Dermis blood vessel endothelial cell (primary cell): ENCODE data around the gene TFAP2B. TPM values are rescaled to one million over a fixed set of nuclear protein-coding genes. Genes with fewer than 3 reads are reported as not detected.
A peak's percentile ranks its signal among the peaks of the same experiment; 100 is the strongest.

ENCODE experiments used
- DNase-seq: peaks from one replicate; pipeline ENCODE4 v3.0.0; 2010
- total RNA-seq: library from RNA; depleted of rRNA; stranded (reverse); fragments of >200 nt; gene quantifications from 2 replicates; pipeline ENCODE4 v1.2.3, GENCODE V29; 2014

TFAP2B gene
- total RNA-seq, 1 donor from 2014 or later, result under 0.01 TPM

DNA sequence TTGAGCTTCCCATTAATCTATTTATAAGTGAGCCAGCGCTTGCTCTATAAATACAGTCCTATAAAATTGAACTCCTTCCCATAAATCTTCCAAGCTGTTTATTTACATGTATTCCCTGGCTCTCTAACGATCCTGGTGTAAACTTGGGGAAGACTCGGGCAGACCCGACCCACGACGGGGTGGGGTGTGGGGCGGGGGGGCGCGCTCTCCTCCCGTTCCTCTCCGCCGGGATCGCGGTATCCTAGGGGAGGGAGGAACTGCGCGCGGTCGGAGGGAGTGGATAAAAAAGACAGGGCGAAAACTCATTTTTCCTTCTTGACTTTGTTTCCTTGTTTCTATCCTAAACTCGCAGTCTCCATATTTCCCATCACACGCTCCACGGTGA is 31.1 kb downstream of the TFAP2B start:
- no peak for DNase-seq

DNA sequence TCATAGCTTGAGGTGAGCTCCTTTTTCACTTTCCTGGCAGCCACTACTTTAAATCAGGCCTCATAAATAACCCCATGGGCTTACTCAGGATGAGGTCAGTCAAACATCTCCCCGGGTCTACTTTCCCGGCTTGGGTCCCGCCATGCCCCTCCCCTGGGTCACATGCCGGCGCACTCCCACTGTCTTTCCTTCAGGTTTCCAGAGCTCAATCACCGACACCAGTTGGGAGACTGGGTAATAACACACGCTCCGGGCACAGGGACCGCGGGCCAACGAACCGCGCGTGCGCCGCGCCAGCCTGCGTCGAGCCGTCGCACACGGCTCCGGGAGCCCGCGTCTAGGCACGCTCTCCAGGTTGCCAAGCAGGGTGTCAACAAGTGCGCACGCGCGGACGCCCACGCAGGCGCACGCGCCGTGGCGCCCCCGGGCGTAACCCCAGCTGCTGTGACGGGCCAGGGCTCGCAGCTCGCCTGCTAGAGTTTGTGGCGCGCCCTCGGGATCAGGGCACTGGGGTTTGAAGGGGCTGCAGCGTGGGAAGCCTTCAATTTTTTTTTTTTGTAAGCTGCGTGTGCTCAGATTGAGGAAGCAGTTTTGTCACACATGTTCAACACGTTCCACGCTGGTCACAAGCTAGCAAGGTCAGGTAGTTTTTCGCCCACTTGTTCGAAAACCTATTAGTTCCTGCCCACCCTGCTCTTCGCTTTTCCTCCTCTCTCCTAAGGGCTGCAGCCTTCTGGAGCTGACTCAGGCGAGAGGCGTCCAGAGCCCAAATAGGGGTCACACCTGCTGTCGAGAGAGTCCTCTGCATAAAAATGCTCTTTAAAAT is 31.8 kb downstream of the TFAP2B start:
- peak; percentile 17 for DNase-seq

DNA sequence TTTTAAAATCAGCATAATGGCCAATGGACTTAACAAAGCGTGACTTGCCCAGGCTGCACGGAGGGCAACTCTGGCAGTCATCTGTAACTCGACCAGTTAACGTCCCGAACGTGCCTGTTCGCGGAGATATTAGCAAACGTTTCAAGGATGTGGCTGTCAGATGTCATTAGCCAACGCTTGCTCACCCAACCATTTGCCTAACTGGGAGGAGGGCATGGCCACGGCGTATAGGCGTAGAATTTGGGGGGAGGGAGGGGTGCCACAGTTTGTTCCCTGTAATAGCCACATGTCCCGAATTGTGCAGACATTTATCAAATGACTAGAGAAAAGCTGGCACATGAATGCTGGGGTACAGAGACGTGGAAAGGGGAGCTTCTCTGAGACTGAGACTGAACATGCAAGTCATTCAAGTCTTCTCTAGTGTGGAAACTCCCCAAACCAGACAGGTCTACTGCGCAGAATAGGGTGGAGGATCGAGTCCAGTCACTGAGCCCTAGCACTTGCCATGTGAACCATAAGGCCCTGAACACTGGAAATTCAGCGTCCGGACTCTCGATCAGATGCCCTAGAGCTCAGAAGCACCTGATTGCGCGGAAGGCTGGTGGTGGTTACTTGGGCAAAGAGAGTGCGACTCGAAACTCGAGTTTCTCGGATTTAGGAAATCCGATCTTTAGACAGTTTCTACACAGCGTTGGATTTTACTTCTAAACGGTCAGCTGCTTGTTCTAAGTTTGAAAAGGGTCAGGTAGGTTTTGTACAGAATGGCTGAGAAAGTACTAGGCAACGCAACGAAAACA is 32.6 kb downstream of the TFAP2B start:
- no peak for DNase-seq

DNA sequence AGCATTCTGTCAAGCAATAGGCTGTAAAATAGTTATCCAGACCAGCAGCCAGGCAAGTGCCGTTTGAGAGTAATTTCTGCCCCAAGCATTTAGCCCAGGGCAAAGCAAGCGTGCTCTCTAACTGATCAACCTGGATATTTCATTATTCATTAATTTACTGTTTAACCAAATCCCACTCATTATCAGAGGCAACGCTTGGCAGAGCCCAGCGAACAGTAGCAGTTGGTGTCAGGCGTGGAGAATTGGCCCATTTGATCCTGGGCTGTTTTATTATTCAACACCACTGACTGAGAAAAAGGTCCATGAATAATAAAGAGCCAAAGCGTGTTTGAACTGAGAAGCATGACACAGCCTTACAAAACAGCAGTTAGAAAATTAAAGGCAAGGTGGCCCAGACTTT is 35.3 kb downstream of the TFAP2B start:
- no peak for DNase-seq

DNA sequence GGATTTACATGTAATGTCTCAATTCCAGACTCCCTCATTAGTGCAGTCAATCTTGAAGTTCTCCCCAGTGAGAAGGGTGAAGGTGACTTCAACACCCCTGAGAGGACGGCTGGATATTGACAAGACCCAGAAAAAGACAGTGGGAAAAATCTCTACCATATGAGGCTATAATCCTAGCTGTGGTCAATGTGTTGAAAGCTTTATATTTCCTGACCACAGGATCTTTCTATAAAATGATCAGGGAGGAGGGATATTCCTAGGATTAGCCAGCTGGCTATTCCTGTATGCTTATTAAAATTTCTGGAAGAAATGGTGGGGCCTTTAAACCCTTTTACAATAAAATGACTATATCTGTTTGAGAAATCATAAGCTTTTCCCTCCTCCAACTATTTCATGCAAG is 43.0 kb downstream of the TFAP2B start:
- no peak for DNase-seq

DNA sequence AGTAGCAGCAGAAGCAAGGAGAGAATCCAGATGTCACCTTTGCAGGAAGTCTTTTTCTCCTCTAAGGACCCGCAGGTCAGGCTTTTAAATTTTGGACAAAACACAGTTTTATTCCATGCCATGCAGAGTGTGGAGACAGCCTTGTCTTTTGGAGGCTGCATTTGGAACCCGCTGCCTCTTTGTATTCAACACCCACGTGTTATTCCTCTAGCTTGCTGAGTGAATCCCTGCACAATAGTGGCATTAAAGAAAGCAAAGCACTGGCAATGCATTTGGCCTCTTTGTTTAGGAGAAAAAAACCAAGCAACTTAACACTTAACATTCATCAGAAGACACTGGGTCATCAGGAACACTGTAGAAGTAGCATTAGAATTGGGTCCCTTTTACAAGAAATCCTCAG is 43.5 kb downstream of the TFAP2B start:
- no peak for DNase-seq

DNA sequence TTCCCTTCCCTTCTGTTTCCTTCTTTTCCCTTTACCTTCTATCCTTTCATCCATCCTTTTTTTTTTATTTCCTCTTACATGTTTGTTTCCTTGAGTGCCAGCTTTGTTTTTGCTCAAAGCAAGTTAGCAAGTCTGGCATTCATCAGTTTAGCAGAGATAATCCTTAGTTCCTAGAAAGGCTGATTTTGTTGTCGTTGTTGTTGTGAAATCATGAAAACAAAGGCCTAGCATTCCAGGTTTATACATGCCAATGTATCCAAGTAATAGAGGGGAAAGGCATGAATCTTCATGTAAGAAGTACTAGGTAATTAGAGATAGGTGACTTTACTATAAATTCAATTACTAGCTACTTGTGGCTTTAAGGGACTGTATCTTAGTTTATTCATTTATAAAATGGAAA is 45.9 kb downstream of the TFAP2B start:
- DNase-seq, result no peak

DNA sequence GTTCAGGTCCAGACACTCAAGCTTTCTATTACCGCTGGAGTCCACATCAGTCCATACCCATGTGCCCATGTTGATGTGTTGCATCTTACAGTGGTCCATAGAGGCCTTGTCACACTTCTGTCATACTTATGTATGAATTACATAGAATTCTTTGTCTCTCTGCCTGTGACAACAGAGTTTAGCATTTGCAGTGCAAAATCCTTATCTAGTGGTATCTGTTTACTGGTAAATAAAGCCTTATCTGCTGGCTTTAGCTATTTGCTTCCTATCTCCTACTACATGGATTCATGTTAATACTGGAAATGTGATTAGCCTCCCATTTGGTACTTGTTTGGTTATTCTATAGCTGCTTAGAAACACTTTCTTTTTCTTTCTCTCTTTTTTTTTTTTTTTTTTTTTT is 49.8 kb downstream of the TFAP2B start:
- DNase-seq, result no peak

DNA sequence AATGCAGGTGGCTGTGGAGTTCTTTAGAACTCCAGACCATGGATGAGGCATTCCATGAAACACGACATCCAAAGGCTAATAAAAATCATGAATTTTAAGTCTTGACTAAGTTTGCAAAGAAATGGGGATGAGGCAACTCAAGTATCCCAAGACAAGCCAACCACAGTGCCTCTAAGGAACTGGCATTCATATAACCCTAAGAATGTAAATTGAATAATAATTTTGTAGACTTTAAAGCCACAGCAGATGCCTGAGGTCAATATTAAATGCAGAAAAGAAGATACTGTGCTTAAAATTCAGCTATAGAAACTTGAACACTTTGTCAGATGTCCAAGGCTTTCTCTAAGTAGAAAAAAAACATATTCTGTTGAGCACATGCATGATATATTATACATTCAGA is 54.5 kb downstream of the TFAP2B start:
- DNase-seq, result no peak

DNA sequence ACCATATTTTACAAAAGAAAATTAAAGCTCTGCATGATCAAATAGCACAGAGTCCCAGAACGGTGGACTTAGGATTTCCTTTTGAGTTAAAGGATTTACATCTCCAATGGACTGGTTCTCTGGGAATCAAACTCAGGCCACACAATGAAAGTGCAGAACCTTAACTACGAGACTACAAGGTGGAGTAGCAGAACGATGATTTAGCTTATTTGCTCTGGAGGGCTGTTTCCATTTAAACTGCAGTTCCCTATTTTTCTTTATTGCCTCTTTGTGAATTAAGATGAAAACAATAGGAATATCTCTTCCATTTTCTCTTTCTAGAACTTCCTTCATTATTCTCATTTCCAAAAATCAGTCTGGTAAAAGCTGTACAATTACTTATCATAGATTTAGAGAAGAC is 65.7 kb downstream of the TFAP2B start:
- DNase-seq, result no peak

DNA sequence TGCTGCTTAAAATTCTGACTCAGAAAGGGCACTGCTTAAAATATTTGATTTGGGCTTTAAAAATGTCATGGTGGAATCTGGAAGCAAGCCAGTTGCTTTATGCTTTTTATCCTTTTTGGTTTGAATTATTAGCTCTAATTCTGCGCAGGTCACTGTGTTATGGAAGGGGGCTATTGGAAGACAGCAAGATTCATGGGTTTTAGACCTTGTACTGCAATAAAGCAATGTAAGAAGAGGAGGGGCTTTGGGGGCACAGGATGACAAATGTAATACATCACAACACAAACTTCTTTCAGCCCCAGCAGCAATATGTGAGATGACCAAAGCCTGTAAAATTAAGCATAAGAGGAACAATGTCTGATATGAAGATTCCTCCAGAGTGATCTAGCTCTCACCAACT is 68.4 kb downstream of the TFAP2B start:
- DNase-seq, result no peak

DNA sequence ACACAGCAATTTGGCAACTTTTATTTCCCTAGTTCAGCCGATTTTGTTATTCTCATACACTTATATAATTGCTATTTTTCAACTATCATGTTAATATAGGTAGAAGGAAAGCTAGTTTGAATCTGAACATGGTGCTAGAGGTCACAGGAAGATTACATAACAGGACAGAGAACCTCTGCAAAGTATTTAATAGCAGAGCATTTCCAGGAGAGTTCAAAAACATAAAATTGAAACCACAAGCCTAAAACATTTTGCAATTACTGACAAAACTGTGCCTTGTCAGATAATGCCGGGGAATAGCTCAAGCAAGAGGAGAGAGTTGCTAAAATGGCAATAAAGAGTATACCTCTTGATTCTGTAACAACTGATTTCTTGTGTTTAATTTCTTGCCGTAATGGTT is 70.8 kb downstream of the TFAP2B start:
- DNase-seq, result no peak

DNA sequence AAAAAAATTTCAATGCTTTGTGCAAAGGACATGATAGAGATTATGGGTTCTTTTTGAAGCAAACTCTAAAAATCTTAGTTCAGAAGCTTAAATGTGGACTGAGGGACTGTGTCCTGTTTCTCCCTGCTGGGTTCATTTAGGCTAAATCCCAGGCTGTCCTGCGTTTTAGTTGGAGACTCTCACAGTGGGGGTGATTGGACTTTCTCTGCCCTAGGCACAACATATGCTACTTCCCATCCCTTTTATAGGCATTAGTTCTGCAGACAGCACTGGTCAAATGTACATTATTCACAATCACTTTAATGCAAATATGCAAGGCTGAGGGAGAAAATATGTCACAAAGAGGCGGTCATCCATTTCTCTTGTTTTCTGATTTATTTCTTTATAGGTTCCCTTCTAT is 71.3 kb downstream of the TFAP2B start:
- no peak for DNase-seq

DNA sequence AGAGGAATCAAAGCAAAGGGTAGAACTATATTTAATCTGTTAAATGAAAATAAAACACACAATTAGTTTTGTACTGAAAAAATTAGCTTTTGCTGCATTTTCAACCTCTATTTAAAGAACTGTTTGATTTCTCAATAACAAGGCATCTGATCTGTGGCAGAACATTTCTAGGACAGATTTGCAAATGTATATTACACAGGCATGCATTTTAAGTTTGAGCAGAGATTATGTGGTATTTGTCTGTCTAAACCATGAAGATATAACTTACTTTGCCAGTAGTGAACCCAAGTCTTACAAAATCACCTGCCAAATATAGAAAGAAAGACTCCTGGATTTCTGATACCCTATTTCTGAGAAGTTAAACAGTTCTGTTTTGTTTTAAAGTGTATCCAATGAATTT is 71.9 kb downstream of the TFAP2B start:
- DNase-seq, result no peak

DNA sequence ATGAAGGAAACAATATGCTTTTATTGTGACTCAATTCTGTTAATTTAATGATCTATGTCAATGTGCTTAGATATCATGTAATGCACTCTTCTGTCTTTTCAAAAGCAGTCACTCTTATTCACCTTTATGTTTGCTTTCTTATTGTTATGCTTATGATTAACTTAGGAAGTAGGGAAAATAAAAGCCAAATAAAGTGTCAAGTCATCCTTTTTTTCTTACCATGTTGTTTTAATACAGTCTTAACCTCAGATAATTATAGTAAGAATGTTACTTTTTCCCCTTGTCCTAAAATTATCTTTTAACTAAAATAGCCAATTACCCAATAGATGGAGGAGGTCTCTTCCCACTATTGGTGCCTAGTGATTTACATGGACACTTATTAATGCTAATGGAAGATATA is 72.6 kb downstream of the TFAP2B start:
- no peak for DNase-seq

Other genes starting within 250 kb of the TFAP2B start
- not detected in 2 replicates for gene TFAP2D, start 105.3 kb upstream of the TFAP2B start, total RNA-seq